ENCODE measurements around the gene BMP7.
A peak's percentile ranks its signal among the peaks of the same experiment; 100 is the strongest.

BMP7 gene

DNA sequence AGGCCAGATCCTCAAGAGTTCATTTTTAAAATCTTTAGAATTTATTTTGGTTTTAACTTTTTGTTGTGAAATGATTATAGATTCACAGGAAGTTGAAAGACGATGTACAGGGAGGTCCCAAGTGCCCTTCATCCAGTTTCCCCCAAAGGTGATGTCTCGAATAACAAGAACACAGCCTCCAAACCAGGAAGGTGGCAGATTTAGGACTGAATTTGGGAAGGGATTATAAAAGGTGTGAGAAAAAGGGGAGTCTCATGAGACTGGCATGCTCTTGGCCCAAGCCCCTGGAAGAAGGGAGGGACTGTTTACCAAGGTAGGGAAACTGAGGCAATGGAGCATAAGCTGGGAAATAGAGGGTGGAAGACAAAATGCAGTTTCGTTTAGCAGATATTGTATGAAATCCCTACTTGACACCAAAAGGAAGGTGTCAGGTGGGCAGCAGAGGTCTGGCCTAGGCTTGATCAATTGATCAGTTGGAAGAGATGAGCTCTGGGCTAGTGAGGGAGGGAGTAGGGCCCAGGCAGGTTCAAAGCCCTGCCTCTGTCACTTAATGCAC is 81.2 kb downstream of the BMP7 start:
- no peak overlapping the region for H2BK120ac ChIP-seq (ENCODE audit: low read depth, low read length)
- peaks cover 0 to 3% of the 10 kb centered on the region in 2 donors for H3K9me3 ChIP-seq (replicated peaks in 1 of 2; ENCODE audit: control insufficient read depth in 2 of 2, insufficient read depth in 1 of 2, low read depth in 1 of 2, low read length in 2 of 2)
- H3K4me3 ChIP-seq (ENCODE audit: low read length in 2 of 2): no peak overlapping the region
- no peak overlapping the region for H3K4ac ChIP-seq (ENCODE audit: low read length)
- H2BK15ac ChIP-seq (ENCODE audit: low read length): no peak overlapping the region
- H3K27me3 ChIP-seq (ENCODE audit: control insufficient read depth in 3 of 3, insufficient read depth in 3 of 3, low read depth in 1 of 3, low read length in 3 of 3): no peaks in the 10 kb centered on the region
- H3K14ac ChIP-seq (ENCODE audit: low read length): no peak overlapping the region
- H3K27ac ChIP-seq (replicated peaks; ENCODE audit: low read length): no peak overlapping the region
- no peak overlapping the region for H2AFZ ChIP-seq (ENCODE audit: low read length)
- no peak overlapping the region for H3K9ac ChIP-seq (ENCODE audit: low read depth, low read length, poor library complexity)
- H3K23ac ChIP-seq (ENCODE audit: low read depth, low read length, poor library complexity): no peak overlapping the region
- H3K18ac ChIP-seq (ENCODE audit: low read length): no peak overlapping the region
- peaks cover 0 to 7% of the 10 kb centered on the region in 2 donors for H3K4me1 ChIP-seq (ENCODE audit: control insufficient read depth in 2 of 2, insufficient read depth in 1 of 2, low read depth in 1 of 2, low read length in 2 of 2)
- H2BK5ac ChIP-seq (ENCODE audit: low read length): no peak overlapping the region
- no peak overlapping the region for H4K8ac ChIP-seq (ENCODE audit: low read depth, low read length)
- H2BK12ac ChIP-seq (ENCODE audit: low read length): no peak overlapping the region
- no peak overlapping the region for H4K91ac ChIP-seq (ENCODE audit: low read depth, low read length, poor library complexity)
- no peak for DNase-seq (ENCODE audit: low spot score)
- WGBS, 2 donors (ENCODE audit: extremely low coverage in 2 of 2, insufficient read length in 2 of 2, insufficient replicate concordance in 1 of 2): no CpG with 5 or more reads among the region's 3 CpGs
- H3K4me2 ChIP-seq (ENCODE audit: insufficient read depth, low read length, poor library complexity, severe bottlenecking): no peak overlapping the region
- peaks cover 5 to 61% of the 10 kb centered on the region in 2 donors for H3K36me3 ChIP-seq (replicated peaks in 1 of 2; ENCODE audit: control insufficient read depth in 2 of 2, insufficient read depth in 2 of 2, low read length in 2 of 2)
- peaks cover 3% of the 10 kb centered on the region for H3K79me1 ChIP-seq (ENCODE audit: low read depth, low read length)
- H2AK5ac ChIP-seq (ENCODE audit: low read depth, low read length): no peak overlapping the region

DNA sequence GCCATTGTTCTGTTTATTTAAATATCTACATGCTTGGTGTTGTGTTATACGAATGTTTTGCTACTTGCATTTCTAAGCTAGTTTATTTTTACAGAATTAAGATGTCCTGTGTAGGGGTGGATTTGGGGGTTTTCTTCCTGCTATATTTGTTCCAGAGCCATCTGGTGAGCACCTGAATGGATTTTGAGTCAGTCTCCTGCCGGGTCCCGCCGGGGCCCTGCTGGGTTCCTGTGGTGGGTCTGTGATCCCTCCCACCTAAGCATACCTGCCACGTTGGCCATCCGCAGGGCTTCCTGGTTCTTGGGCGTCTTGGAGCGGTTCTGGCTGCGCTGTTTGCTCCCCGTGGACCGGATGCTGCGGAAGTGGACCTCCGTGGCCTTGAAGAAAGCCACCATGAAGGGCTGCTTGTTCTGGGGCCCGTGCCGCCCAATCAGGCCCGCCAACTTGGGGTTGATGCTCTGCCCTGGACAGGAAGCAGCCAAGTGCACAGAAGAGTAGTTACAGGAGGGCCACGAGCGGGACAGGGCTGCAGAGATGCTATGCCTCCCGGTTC is 82.9 kb downstream of the BMP7 start:
- H2AK5ac ChIP-seq (ENCODE audit: low read depth, low read length): no peak overlapping the region
- no CpG with 5 or more reads among the region's 19 CpGs for WGBS, 2 donors (ENCODE audit: extremely low coverage in 2 of 2, insufficient read length in 2 of 2, insufficient replicate concordance in 1 of 2)
- no peak overlapping the region for H2BK5ac ChIP-seq (ENCODE audit: low read length)
- H4K8ac ChIP-seq (ENCODE audit: low read depth, low read length): no peak overlapping the region
- H3K4ac ChIP-seq (ENCODE audit: low read length): no peak overlapping the region
- no peak overlapping the region for H4K91ac ChIP-seq (ENCODE audit: low read depth, low read length, poor library complexity)
- H2AFZ ChIP-seq (ENCODE audit: low read length): no peak overlapping the region
- no peaks in the 10 kb centered on the region for H3K27me3 ChIP-seq (ENCODE audit: control insufficient read depth in 3 of 3, insufficient read depth in 3 of 3, low read depth in 1 of 3, low read length in 3 of 3)
- peaks cover 5 to 60% of the 10 kb centered on the region in 2 donors for H3K36me3 ChIP-seq (replicated peaks in 1 of 2; ENCODE audit: control insufficient read depth in 2 of 2, insufficient read depth in 2 of 2, low read length in 2 of 2)
- H3K4me1 ChIP-seq (ENCODE audit: control insufficient read depth in 2 of 2, insufficient read depth in 1 of 2, low read depth in 1 of 2, low read length in 2 of 2): peaks cover 0 to 8% of the 10 kb centered on the region in 2 donors
- no peak overlapping the region for H3K23ac ChIP-seq (ENCODE audit: low read depth, low read length, poor library complexity)
- no peak overlapping the region for H3K18ac ChIP-seq (ENCODE audit: low read length)
- H3K79me1 ChIP-seq (ENCODE audit: low read depth, low read length): peaks cover 3% of the 10 kb centered on the region
- H2BK120ac ChIP-seq (ENCODE audit: low read depth, low read length): no peak overlapping the region
- H3K4me3 ChIP-seq (ENCODE audit: low read length in 2 of 2): no peak overlapping the region
- no peak overlapping the region for H3K14ac ChIP-seq (ENCODE audit: low read length)
- no peak overlapping the region for H3K9ac ChIP-seq (ENCODE audit: low read depth, low read length, poor library complexity)
- peaks cover 0 to 3% of the 10 kb centered on the region in 2 donors for H3K9me3 ChIP-seq (replicated peaks in 1 of 2; ENCODE audit: control insufficient read depth in 2 of 2, insufficient read depth in 1 of 2, low read depth in 1 of 2, low read length in 2 of 2)
- H2BK12ac ChIP-seq (ENCODE audit: low read length): no peak overlapping the region
- no peak overlapping the region for H2BK15ac ChIP-seq (ENCODE audit: low read length)
- H3K4me2 ChIP-seq (ENCODE audit: insufficient read depth, low read length, poor library complexity, severe bottlenecking): no peak overlapping the region
- DNase-seq (ENCODE audit: low spot score): no peak
- no peak overlapping the region for H3K27ac ChIP-seq (replicated peaks; ENCODE audit: low read length)

DNA sequence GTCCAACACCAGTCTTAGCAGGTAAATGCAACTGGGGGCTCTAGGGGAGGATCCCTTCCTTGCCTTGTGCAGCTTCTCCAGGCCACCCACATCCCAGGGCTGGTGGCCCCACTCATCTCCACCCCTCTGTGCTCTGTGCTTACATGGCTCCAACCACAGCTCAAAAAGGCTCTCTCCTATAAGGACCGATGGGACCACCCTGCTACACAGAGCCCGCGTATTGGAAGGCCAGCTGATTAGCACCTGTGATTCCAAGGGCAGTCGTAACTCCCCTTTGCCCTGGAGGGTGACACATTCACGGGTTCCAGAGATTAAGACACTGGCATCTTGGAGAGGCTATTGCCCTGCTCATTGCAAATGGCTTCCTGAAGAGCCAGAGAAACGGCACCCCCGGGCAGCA is 84.8 kb downstream of the BMP7 start:
- peaks cover 5 to 69% of the 10 kb centered on the region in 2 donors for H3K36me3 ChIP-seq (replicated peaks in 1 of 2; ENCODE audit: control insufficient read depth in 2 of 2, insufficient read depth in 2 of 2, low read length in 2 of 2)
- no peak overlapping the region for H4K8ac ChIP-seq (ENCODE audit: low read depth, low read length)
- no CpG with 5 or more reads among the region's 7 CpGs for WGBS, 2 donors (ENCODE audit: extremely low coverage in 2 of 2, insufficient read length in 2 of 2, insufficient replicate concordance in 1 of 2)
- H2BK5ac ChIP-seq (ENCODE audit: low read length): no peak overlapping the region
- H2AK5ac ChIP-seq (ENCODE audit: low read depth, low read length): no peak overlapping the region
- peaks cover 0 to 3% of the 10 kb centered on the region in 2 donors for H3K9me3 ChIP-seq (replicated peaks in 1 of 2; ENCODE audit: control insufficient read depth in 2 of 2, insufficient read depth in 1 of 2, low read depth in 1 of 2, low read length in 2 of 2)
- no peak overlapping the region for H2BK12ac ChIP-seq (ENCODE audit: low read length)
- H4K91ac ChIP-seq (ENCODE audit: low read depth, low read length, poor library complexity): no peak overlapping the region
- H3K4me1 ChIP-seq (ENCODE audit: control insufficient read depth in 2 of 2, insufficient read depth in 1 of 2, low read depth in 1 of 2, low read length in 2 of 2): peaks cover 0 to 8% of the 10 kb centered on the region in 2 donors
- no peak overlapping the region for H3K23ac ChIP-seq (ENCODE audit: low read depth, low read length, poor library complexity)
- H3K4me3 ChIP-seq (ENCODE audit: low read length in 2 of 2): no peak overlapping the region
- peaks cover 3% of the 10 kb centered on the region for H3K79me1 ChIP-seq (ENCODE audit: low read depth, low read length)
- H3K4ac ChIP-seq (ENCODE audit: low read length): no peak overlapping the region
- no peak overlapping the region for H2BK15ac ChIP-seq (ENCODE audit: low read length)
- no peak for DNase-seq (ENCODE audit: low spot score)
- no peak overlapping the region for H3K9ac ChIP-seq (ENCODE audit: low read depth, low read length, poor library complexity)
- H3K18ac ChIP-seq (ENCODE audit: low read length): peak overlapping the region; percentile 2
- H3K4me2 ChIP-seq (ENCODE audit: insufficient read depth, low read length, poor library complexity, severe bottlenecking): no peak overlapping the region
- no peak overlapping the region for H2BK120ac ChIP-seq (ENCODE audit: low read depth, low read length)
- no peak overlapping the region for H2AFZ ChIP-seq (ENCODE audit: low read length)
- H3K14ac ChIP-seq (ENCODE audit: low read length): no peak overlapping the region
- no peak overlapping the region for H3K27ac ChIP-seq (replicated peaks; ENCODE audit: low read length)
- no peaks in the 10 kb centered on the region for H3K27me3 ChIP-seq (ENCODE audit: control insufficient read depth in 3 of 3, insufficient read depth in 3 of 3, low read depth in 1 of 3, low read length in 3 of 3)

DNA sequence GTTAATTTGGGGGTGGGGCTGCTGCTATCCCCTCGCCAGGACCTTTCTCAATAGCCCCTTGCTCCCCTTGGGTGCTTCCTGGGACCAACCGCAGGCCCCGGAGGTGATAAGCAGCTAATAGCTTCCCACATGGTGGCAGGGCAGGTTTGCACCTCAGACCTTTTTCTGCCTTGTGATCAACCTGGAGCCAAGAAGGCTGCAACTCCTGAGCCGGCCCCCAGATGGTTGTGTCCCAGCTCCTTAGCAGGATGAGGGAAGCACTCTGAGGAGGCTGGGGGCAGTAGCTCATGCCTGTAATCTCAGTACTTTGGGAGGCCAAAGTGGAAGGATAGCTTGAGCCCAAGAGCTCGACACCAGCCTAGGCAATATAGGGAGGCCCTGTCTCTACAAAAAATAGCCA is 85.5 kb downstream of the BMP7 start:
- no peak overlapping the region for H2BK5ac ChIP-seq (ENCODE audit: low read length)
- H2AFZ ChIP-seq (ENCODE audit: low read length): no peak overlapping the region
- H3K4ac ChIP-seq (ENCODE audit: low read length): no peak overlapping the region
- peaks cover 0 to 3% of the 10 kb centered on the region in 2 donors for H3K9me3 ChIP-seq (replicated peaks in 1 of 2; ENCODE audit: control insufficient read depth in 2 of 2, insufficient read depth in 1 of 2, low read depth in 1 of 2, low read length in 2 of 2)
- peaks cover 3% of the 10 kb centered on the region for H3K79me1 ChIP-seq (ENCODE audit: low read depth, low read length)
- H4K91ac ChIP-seq (ENCODE audit: low read depth, low read length, poor library complexity): no peak overlapping the region
- no peak overlapping the region for H3K9ac ChIP-seq (ENCODE audit: low read depth, low read length, poor library complexity)
- H4K8ac ChIP-seq (ENCODE audit: low read depth, low read length): no peak overlapping the region
- no peaks in the 10 kb centered on the region for H3K27me3 ChIP-seq (ENCODE audit: control insufficient read depth in 3 of 3, insufficient read depth in 3 of 3, low read depth in 1 of 3, low read length in 3 of 3)
- H3K4me3 ChIP-seq (ENCODE audit: low read length in 2 of 2): no peak overlapping the region
- no peak overlapping the region for H3K14ac ChIP-seq (ENCODE audit: low read length)
- H3K36me3 ChIP-seq (replicated peaks in 1 of 2; ENCODE audit: control insufficient read depth in 2 of 2, insufficient read depth in 2 of 2, low read length in 2 of 2): peaks cover 5 to 70% of the 10 kb centered on the region in 2 donors
- no CpG with 5 or more reads among the region's 5 CpGs for WGBS, 2 donors (ENCODE audit: extremely low coverage in 2 of 2, insufficient read length in 2 of 2, insufficient replicate concordance in 1 of 2)
- H2BK12ac ChIP-seq (ENCODE audit: low read length): no peak overlapping the region
- DNase-seq (ENCODE audit: low spot score): no peak
- H3K27ac ChIP-seq (replicated peaks; ENCODE audit: low read length): no peak overlapping the region
- H3K18ac ChIP-seq (ENCODE audit: low read length): peak overlapping the region; percentile 22
- no peak overlapping the region for H3K4me2 ChIP-seq (ENCODE audit: insufficient read depth, low read length, poor library complexity, severe bottlenecking)
- H2AK5ac ChIP-seq (ENCODE audit: low read depth, low read length): no peak overlapping the region
- no peak overlapping the region for H3K23ac ChIP-seq (ENCODE audit: low read depth, low read length, poor library complexity)
- H2BK15ac ChIP-seq (ENCODE audit: low read length): no peak overlapping the region
- H2BK120ac ChIP-seq (ENCODE audit: low read depth, low read length): no peak overlapping the region
- peaks cover 0 to 8% of the 10 kb centered on the region in 2 donors for H3K4me1 ChIP-seq (ENCODE audit: control insufficient read depth in 2 of 2, insufficient read depth in 1 of 2, low read depth in 1 of 2, low read length in 2 of 2)

Measured in neuronal stem cell (in vitro differentiated cells).